SH-SY5Y (cell line): Measurements from ENCODE around the gene PAPPA.

Experiments used
- GATA2 ChIP-seq: IDR thresholded peaks from 2 replicates; pipeline ENCODE4 v1.6.1; 2011; ENCODE audit warnings: mild to moderate bottlenecking, low read depth, low read length
- GATA3 ChIP-seq: IDR thresholded peaks from 2 replicates; pipeline ENCODE4 v1.6.1; 2011; ENCODE audit warnings: low read depth, mild to moderate bottlenecking, low read length, moderate library complexity

DNA sequence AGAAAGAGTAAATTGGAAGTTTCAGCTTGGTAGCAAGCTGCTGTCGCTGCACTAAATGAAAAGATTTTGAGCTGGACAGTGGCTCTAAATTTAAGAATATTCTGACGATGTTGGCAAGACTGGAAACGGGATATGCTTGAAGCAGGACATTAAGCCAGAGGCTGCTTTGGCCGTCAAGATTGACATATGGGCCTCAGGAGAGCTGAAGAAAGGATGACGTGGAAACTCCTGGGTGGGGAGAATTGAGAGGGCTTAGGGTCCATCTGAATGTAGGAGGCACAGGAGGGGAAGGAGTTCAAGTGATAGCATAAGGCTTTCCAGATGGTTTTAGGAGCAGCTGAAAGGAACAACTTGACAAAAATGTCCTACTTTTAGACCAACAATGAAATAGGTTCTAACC is 108.9 kb downstream of the PAPPA start:
- TF ChIP-seq GATA2 (no peak), GATA3 (no peak)
